Breast epithelium (tissue), 3 donors: ENCODE data around the gene HOXB1.

Experiments used
- CTCF ChIP-seq, 3 donors: fragments of 450-650 bp; IDR thresholded peaks; one replicate each; pipeline ENCODE4 v1.5.1; 2016 to 2017; ENCODE audit warnings: antibody characterized with exemption in 3 of 3, mild to moderate bottlenecking in 3 of 3, moderate library complexity in 3 of 3
- POLR2A ChIP-seq: fragments of 450-650 bp; IDR thresholded peaks from one replicate; pipeline ENCODE4 v1.6.1; 2016; ENCODE audit warnings: antibody characterized with exemption, mild to moderate bottlenecking, moderate library complexity

- TF ChIP-seq POLR2A = no peak
- TF ChIP-seq CTCF (IDR thresholded peaks at IDR 0.05) = no peak
Observed at GRCh38 chr17:48577946-48578615, 47.3 kb upstream of the HOXB1 start, which contains the start of gene HOXB4.
